ENCODE data around the gene CD3D.
A peak's percentile ranks its signal among the peaks of the same experiment; 100 is the strongest.

The CD3D gene

GRCh38 chr11:118304568-118305248 lies 37.8 kb downstream of the CD3D start, which contains the start of gene CD3E:
CD3E (plus strand) TSS chr11:118304730; CDS start chr11:118304953, 223 bp downstream.
- peak; percentile 39 to 45 for DNase-seq (ENCODE audit: extremely low read depth in 1 of 2, low read depth in 1 of 2)

GRCh38 chr11:118304227-118304567 lies 38.3 kb downstream of the CD3D start:
- DNase-seq (ENCODE audit: extremely low read depth in 1 of 2, low read depth in 1 of 2): no peak

GRCh38 chr11:118301600-118302195 lies 40.8 kb downstream of the CD3D start:
- no peak for DNase-seq (ENCODE audit: extremely low read depth in 1 of 2, low read depth in 1 of 2)

- DNase-seq (ENCODE audit: extremely low read depth in 1 of 2, low read depth in 1 of 2): no peak
Measured at GRCh38 chr11:118295815-118296454, 46.6 kb downstream of the CD3D start.

GRCh38 chr11:118295199-118295598 lies 47.3 kb downstream of the CD3D start:
- no peak for DNase-seq (ENCODE audit: extremely low read depth in 1 of 2, low read depth in 1 of 2)

- DNase-seq (ENCODE audit: extremely low read depth in 1 of 2, low read depth in 1 of 2): no peak
Measured at GRCh38 chr11:118294053-118294452, 48.5 kb downstream of the CD3D start.

- DNase-seq (ENCODE audit: extremely low read depth in 1 of 2, low read depth in 1 of 2): no peak
Measured at GRCh38 chr11:118291477-118292135, 50.9 kb downstream of the CD3D start.

GRCh38 chr11:118290923-118291322 lies 51.6 kb downstream of the CD3D start:
- no peak for DNase-seq (ENCODE audit: extremely low read depth in 1 of 2, low read depth in 1 of 2)

GRCh38 chr11:118289401-118289800 lies 53.1 kb downstream of the CD3D start:
- DNase-seq (ENCODE audit: extremely low read depth in 1 of 2, low read depth in 1 of 2): no peak

Data from activated CD8-positive, alpha-beta memory T cell treated with anti-CD3 and anti-CD28 coated beads for 1 hour (primary cell).